Uterus (tissue), 4 donors: ENCODE measurements around the gene CMTM5. TPM values are rescaled to one million over a fixed set of nuclear protein-coding genes. Genes with fewer than 3 reads are reported as not detected.
"Not testable (repeated sequence)": the region's sequence is repeated elsewhere in the genome, so short reads cannot be mapped to it uniquely, and the experiment has no call there.

Experiments used
- DNase-seq, 2 donors: peaks; one replicate each; pipeline ENCODE4 v3.0.0-alpha.2; 2019 to 2020
- H3K27ac ChIP-seq, 2 donors: fragments of 200-600 bp; sonication (generic); 1 replicate in 1 of 2; 2 replicates in 1 of 2; pipeline ENCODE4 v1.5.1; 2016 to 2018
- H3K27me3 ChIP-seq, 2 donors: fragments of 200-600 bp; sonication (generic); one replicate each; pipeline ENCODE4 v1.5.1; 2018 to 2019; ENCODE audit warnings: control low read depth in 1 of 2
- H3K36me3 ChIP-seq, 2 donors: fragments of 200-600 bp; sonication (generic); one replicate each; pipeline ENCODE4 v1.5.1; 2019; ENCODE audit warnings: control low read depth in 1 of 2
- H3K4me1 ChIP-seq, 2 donors: fragments of 200-600 bp; sonication (generic); one replicate each; pipeline ENCODE4 v1.5.1; 2018 to 2019; ENCODE audit warnings: control low read depth in 1 of 2
- H3K4me3 ChIP-seq, 2 donors: fragments of 200-600 bp; sonication (generic); 1 replicate in 1 of 2; 2 replicates in 1 of 2; pipeline ENCODE4 v1.5.1; 2018 to 2019; ENCODE audit warnings: mild to moderate bottlenecking in 1 of 2
- H3K9me3 ChIP-seq, 2 donors: fragments of 200-600 bp; sonication (generic); one replicate each; pipeline ENCODE4 v1.5.1; 2019; ENCODE audit warnings: control low read depth in 1 of 2
- CTCF ChIP-seq, 4 experiments: fragments of 200-600 bp in 2 of 4; fragments of 450-650 bp in 2 of 4; sonication (generic) in 2 of 4; IDR thresholded peaks; one replicate each; pipeline ENCODE4 v1.5.1; 2016 to 2019; ENCODE audit warnings: antibody characterized with exemption in 4 of 4, mild to moderate bottlenecking in 2 of 4, moderate library complexity in 1 of 4
- POLR2A ChIP-seq, 2 donors: fragments of 450-650 bp; IDR thresholded peaks; one replicate each; pipeline ENCODE4 v1.6.1; 2016; ENCODE audit warnings: antibody characterized with exemption in 2 of 2, mild to moderate bottlenecking in 1 of 2, moderate library complexity in 1 of 2
- intact Hi-C: fragments of 100-400 bp; cut with DNase I; formaldehyde crosslinking; loops from one replicate; pipeline ENCODE4 v1.15.1; 2023; ENCODE audit warnings: low total_unique reads
- total RNA-seq, 4 donors: library from RNA; depleted of rRNA in 3 of 4; stranded (reverse); fragments of >200 nt in 3 of 4; gene quantifications; one replicate each; pipeline versions ENCODE4 v1.1.0 to v1.2.4, GENCODE V29; 2014 to 2023
- donor health status: DM: yes; HTN: yes; CAD: no.

Gene CMTM5
- total RNA-seq, 4 donors from 2014 or later = 1.3 to 14.9 (median 6.5) TPM; not detected in 1

DNA sequence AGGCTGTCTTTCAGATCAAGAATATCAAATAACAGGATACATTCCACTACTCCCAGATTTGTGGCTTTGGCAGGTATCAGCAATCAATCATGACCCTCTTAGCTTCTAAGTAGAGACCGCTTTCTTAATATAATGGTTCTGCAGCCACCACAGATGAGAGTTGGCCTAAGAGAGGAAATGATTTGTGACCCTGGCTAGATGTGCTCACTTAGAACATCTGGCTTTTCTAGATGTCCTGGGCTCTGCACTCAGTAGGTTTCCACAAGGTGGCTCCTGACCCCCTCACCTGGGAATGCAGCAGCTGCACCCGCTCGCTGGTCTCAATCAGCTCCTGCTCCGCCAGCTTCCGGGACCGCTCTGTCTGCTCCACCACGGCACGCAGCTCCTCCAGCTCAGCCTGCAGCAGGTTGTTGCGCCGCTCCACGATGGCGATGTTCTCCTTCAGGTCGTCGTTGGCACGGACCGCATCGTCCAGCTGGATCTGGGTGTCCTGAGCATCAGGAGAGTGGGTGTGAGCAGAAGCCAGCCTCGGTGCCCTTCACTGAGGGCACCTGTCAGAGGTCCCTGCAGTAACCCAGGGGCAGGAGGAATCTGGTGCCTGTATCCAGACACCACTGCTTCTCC lies 8.9 kb downstream of the CMTM5 start:
- no peaks in the 10 kb centered on the region for H3K36me3 ChIP-seq
- H3K4me3 ChIP-seq = no peak overlapping the region
- H3K27me3 ChIP-seq = no peaks in the 10 kb centered on the region
- H3K9me3 ChIP-seq = no peaks in the 10 kb centered on the region
- no peak overlapping the region for H3K27ac ChIP-seq
- intact Hi-C loops = no loop called here
- DNase-seq = no peak
- no peaks in the 10 kb centered on the region for H3K4me1 ChIP-seq
- TF ChIP-seq CTCF (IDR thresholded peaks at IDR 0.05) (no peak), POLR2A (IDR thresholded peaks at IDR 0.05) (no peak)

DNA sequence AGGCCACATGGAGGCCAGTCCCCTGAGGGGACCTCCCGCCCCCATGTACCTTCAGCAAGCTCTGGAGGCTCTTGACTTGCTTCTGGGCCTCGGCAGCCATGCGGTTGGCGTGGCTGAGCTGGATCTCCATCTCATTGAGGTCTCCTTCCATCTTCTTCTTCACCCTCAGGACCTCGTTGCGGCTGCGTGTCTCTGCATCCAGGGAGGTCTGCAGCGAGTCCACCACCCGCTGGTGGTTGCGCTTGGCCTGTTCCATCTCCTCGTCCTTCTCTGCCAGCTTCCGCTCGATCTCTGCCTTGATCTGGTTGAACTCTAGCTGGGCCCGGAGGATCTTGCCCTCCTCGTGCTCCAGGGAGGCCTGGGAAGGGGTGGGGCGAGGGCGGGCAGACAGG lies 9.4 kb downstream of the CMTM5 start:
- H3K4me1 ChIP-seq, intact Hi-C loops, H3K36me3 ChIP-seq, H3K4me3 ChIP-seq, DNase-seq, H3K9me3 ChIP-seq, H3K27ac ChIP-seq, H3K27me3 ChIP-seq: not testable (repeated sequence)

DNA sequence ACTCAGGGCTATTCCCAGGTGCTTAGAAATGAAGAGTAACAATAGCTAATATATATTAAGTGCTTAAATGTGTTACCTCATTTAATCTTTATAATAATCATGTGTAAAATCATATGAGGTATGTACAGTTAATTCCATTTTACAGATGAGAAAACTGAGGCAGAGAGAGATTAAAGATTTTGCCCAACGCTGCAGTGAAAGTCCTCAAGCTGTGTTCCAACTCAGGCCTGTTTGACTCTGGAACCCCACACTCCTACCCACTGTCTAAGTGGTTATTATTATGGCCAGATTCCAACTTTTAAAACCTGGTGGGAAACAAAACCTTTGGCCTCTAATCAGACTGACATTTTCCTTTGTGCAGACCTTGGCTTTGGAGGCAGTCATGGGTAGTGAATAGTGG lies 10.2 kb downstream of the CMTM5 start:
- no peaks in the 10 kb centered on the region for H3K9me3 ChIP-seq
- intact Hi-C loops = no loop called here
- no peaks in the 10 kb centered on the region for H3K36me3 ChIP-seq

GRCh38 chr14:23387916-23388882 lies 11.4 kb downstream of the CMTM5 start:
- no peaks in the 10 kb centered on the region for H3K27me3 ChIP-seq
- no peak overlapping the region for H3K4me3 ChIP-seq
- H3K27ac ChIP-seq = no peak overlapping the region
- H3K9me3 ChIP-seq = no peaks in the 10 kb centered on the region
- no peak for DNase-seq
- intact Hi-C loops = no loop called here
- H3K36me3 ChIP-seq = no peaks in the 10 kb centered on the region
- TF ChIP-seq POLR2A (IDR thresholded peaks at IDR 0.05) = no peak
- H3K4me1 ChIP-seq = no peaks in the 10 kb centered on the region

More for the DNA sequence above, 10.2 kb downstream of the CMTM5 start:
- Histone ChIP-seq H3K4me1 (no peaks in the 10 kb centered on the region), H3K27ac (no peak overlapping the region), H3K27me3 (no peaks in the 10 kb centered on the region), H3K4me3 (no peak overlapping the region)
- TF ChIP-seq CTCF (IDR thresholded peaks at IDR 0.05) (no peak), POLR2A (IDR thresholded peaks at IDR 0.05) (no peak)
- DNase-seq = no peak

- no peaks in the 10 kb centered on the region for H3K4me1 ChIP-seq
- no peak overlapping the region for H3K27ac ChIP-seq
- H3K9me3 ChIP-seq = no peaks in the 10 kb centered on the region
- TF ChIP-seq POLR2A (IDR thresholded peaks at IDR 0.05) = no peak
- TF ChIP-seq CTCF (IDR thresholded peaks at IDR 0.05) = no peak
- no peak for DNase-seq
- H3K36me3 ChIP-seq = no peaks in the 10 kb centered on the region
- intact Hi-C loops = no loop called here
- H3K27me3 ChIP-seq = no peaks in the 10 kb centered on the region
- H3K4me3 ChIP-seq = no peak overlapping the region
Observed at GRCh38 chr14:23388996-23389395, 12.2 kb downstream of the CMTM5 start.

- Histone ChIP-seq H3K4me3 (no peak overlapping the region), H3K27me3 (no peaks in the 10 kb centered on the region), H3K4me1 (no peaks in the 10 kb centered on the region), H3K9me3 (no peaks in the 10 kb centered on the region), H3K27ac (no peak overlapping the region), H3K36me3 (no peaks in the 10 kb centered on the region)
- no peak for DNase-seq
- TF ChIP-seq POLR2A (IDR thresholded peaks at IDR 0.05) = no peak
- no peak for TF ChIP-seq CTCF (IDR thresholded peaks at IDR 0.05)
- intact Hi-C loops = no loop called here
Observed at GRCh38 chr14:23389396-23389795, 12.6 kb downstream of the CMTM5 start.

- intact Hi-C loops, H3K4me3 ChIP-seq, H3K36me3 ChIP-seq, H3K27me3 ChIP-seq, H3K9me3 ChIP-seq, H3K4me1 ChIP-seq, H3K27ac ChIP-seq, DNase-seq: not testable (repeated sequence)
Observed at GRCh38 chr14:23389871-23390270, 13.0 kb downstream of the CMTM5 start.
